ENCODE data around the gene RIC1. TPM values are rescaled to one million over a fixed set of nuclear protein-coding genes. Genes with fewer than 3 reads are reported as not detected.
A peak's percentile ranks its signal among the peaks of the same experiment; 100 is the strongest.

Gene RIC1
- total and polyA plus RNA-seq, 9 of the 15 experiments (the other 6 are each of a cell fraction or from before 2014, with no cell fraction given), result 3.2 to 25.8 (median 15.0) TPM

DNA sequence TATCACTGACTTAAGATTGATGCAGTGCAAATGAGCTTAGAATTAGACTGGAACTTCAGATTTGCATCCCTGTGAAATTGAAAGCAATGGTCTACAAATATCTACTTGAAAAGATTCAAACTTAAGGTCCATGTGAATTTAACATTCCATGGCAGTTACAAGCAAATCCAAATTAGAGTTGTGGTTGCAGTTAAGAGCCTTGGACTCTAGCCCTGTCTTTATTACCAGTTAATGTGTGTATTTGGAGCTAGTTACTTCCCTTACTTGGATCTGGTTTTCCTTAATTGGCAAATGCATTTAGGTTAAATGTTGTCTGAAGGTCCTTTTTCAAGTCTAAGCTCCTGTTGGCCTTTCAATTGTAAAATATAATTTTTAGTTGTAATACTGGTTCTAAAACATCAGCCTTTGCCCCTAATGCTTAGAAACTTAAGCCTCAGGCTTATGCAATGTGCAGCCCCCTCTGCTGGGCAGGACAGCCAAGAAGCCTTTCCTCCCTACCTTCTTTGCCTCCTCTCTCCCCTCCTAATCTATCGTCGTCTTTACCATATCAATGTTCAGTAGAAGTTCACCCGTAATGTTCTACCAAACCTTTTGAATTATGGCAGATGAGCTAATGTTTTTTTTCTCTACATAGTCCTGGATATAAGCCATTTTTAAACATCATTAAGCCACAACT is 144.6 kb downstream of the RIC1 start:
- ChIA-PET POLR2A (no interaction called here), CTCF (ENCODE audit: low intra/inter-chr PET ratio) (no interaction called here)
- H3K27ac ChIP-seq (ENCODE audit: extremely low read depth, low read depth, low read length), result no peak overlapping the region
- no peak overlapping the region for H3K4me3 ChIP-seq
- H3K4me2 ChIP-seq (ENCODE audit: insufficient read depth, low read length), result no peak overlapping the region
- H2AFZ ChIP-seq (ENCODE audit: low read depth, low read length), result no peak overlapping the region
- H3K36me3 ChIP-seq (ENCODE audit: control insufficient read depth, insufficient read depth, low read length), result peaks cover 75% of the 10 kb centered on the region; the same call in 2 of the 3 replicates
- no peaks in the 10 kb centered on the region; the same call in 2 of the 3 replicates for H3K79me2 ChIP-seq (ENCODE audit: control insufficient read depth, insufficient read depth, low read length)
- intact Hi-C loops (cut with micrococcal nuclease), result loop anchor here (5.0 kb wide), 1 partner anchor 141 kb away; no protein-coding TSS in a partner anchor
- no peaks in the 10 kb centered on the region for H4K20me1 ChIP-seq (replicated peaks; ENCODE audit: control insufficient read depth, insufficient read depth, low read length)
- no peak for FAIRE-seq
- peaks cover 2% of the 10 kb centered on the region; the same call in 1 of the 2 replicates for H3K9me3 ChIP-seq (replicated peaks; ENCODE audit: control insufficient read depth, insufficient read depth, low read depth, low read length)
- H3K9me1 ChIP-seq (ENCODE audit: control insufficient read depth, insufficient read depth, low read length), result no peaks in the 10 kb centered on the region
- WGBS (ENCODE audit: insufficient coverage, low coverage, missing lambda C conversion rate), result 85% methylated on average over 3 of the region's 3 CpGs
- no peaks in the 10 kb centered on the region for H3K4me1 ChIP-seq (replicated peaks in 1 of 2; ENCODE audit: control insufficient read depth in 2 of 2, insufficient read depth in 2 of 2, low read length in 2 of 2)
- no peak overlapping the region for H3K9ac ChIP-seq (ENCODE audit: insufficient read depth in 1 of 2, low read depth in 2 of 2, low read length in 2 of 2)
- H3K27me3 ChIP-seq (ENCODE audit: control insufficient read depth in 2 of 2, insufficient read depth in 2 of 2, low read length in 2 of 2), result no peaks in the 10 kb centered on the region
- in situ Hi-C loops (cut with MboI), result no loop called here
- ATAC-seq, result no peak
- BruUV-seq (replicated peaks), result no TSS peak
- DNase-seq (ENCODE audit: extremely low read depth in 1 of 4, low spot score in 3 of 4), result peak in 1 of 4 experiments; percentile 4
- no peak for TF ChIP-seq BCL6 (CRISPR knock-in tag; IDR thresholded peaks at IDR 0.05)
- TF ChIP-seq TFAP4 (CRISPR knock-in tag; IDR thresholded peaks at IDR 0.05; ENCODE audit: borderline replicate concordance), result no peak
- no peak for TF ChIP-seq SIN3B (IDR thresholded peaks at IDR 0.05; ENCODE audit: low read depth)
- no peak for TF ChIP-seq JUND (IDR thresholded peaks at IDR 0.05; ENCODE audit: borderline replicate concordance, low read depth, low read length)
- no peak for TF ChIP-seq JUND (tag; IDR thresholded peaks at IDR 0.05; ENCODE audit: borderline replicate concordance, low read depth, low read length)
- no peak for TF ChIP-seq ZNF778 (CRISPR knock-in tag; IDR thresholded peaks at IDR 0.05)
- TF ChIP-seq ZBTB2 (IDR thresholded peaks at IDR 0.05), result no peak
- no peak for TF ChIP-seq GATAD2B (IDR thresholded peaks at IDR 0.05; ENCODE audit: borderline replicate concordance)
- no peak for TF ChIP-seq STAT5A (IDR thresholded peaks at IDR 0.05; ENCODE audit: borderline replicate concordance, low read length)
- TF ChIP-seq SMARCE1 (IDR thresholded peaks at IDR 0.05), result no peak
- no peak for TF ChIP-seq CXXC5 (CRISPR knock-in tag; IDR thresholded peaks at IDR 0.05)
- no peak for TF ChIP-seq HDAC1 (IDR thresholded peaks at IDR 0.05)
- no peak for TF ChIP-seq PCBP2 (IDR thresholded peaks at IDR 0.05; ENCODE audit: low read depth, low read length, poor library complexity, severe bottlenecking)
- TF ChIP-seq ZNF583 (CRISPR knock-in tag; IDR thresholded peaks at IDR 0.05), result no peak
- TF ChIP-seq ZNF431 (CRISPR knock-in tag; IDR thresholded peaks at IDR 0.05), result no peak
- TF ChIP-seq GATAD2A (IDR thresholded peaks at IDR 0.05), result no peak
- TF ChIP-seq SMAD4 (CRISPR knock-in tag; conservative IDR thresholded peaks at IDR 0.05), result no peak
- TF ChIP-seq PTRF (tag; IDR thresholded peaks at IDR 0.05), result no peak
- TF ChIP-seq HIVEP1 (CRISPR knock-in tag; IDR thresholded peaks at IDR 0.05), result no peak
